NCI-H1436 (cell line): ENCODE measurements around the gene DHX32.

Experiments
- DNase-seq: peaks from one replicate; lab custom pipeline; 2025; lab: John Stamatoyannopoulos, UW

DHX32 gene

DNA sequence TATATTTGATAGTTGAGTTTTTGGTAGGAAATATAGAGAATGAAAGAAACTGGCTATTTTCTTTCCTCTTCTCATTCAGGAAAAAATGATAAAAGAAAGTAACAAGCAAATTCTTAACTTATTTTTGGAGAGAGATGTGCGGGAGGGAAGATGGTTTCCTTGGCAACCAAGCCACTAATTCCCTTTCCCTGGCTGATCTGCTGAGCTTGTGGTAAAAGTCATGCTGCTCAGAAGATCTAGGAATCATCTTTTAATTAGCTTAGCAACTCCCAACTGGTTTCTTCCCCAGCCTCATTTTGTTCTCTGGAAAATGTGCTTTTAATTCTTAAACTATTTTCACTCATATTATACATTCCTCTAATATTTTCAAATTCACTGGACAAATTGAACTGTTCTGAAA lies 69.8 kb downstream of the DHX32 start:
- no peak for DNase-seq

DNA sequence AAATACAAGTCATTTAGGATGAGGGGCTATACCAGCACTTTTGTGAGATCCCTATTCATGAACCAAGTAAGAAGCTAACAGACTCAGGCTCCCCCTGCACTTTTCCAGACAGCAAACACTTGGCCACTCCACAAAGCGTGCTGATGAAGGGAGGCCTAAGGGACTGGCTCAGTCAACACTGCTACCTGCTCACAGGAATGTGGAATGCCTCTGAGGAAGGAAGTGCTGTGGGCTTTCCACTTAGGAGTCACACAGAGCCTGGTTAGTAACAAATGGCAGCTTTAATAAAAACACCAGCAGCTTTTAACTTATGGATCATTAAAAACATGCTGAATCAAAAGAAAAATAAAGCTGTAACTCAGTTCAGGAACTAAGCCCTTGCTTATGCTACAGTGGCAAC lies 73.0 kb downstream of the DHX32 start:
- DNase-seq: no peak

DNA sequence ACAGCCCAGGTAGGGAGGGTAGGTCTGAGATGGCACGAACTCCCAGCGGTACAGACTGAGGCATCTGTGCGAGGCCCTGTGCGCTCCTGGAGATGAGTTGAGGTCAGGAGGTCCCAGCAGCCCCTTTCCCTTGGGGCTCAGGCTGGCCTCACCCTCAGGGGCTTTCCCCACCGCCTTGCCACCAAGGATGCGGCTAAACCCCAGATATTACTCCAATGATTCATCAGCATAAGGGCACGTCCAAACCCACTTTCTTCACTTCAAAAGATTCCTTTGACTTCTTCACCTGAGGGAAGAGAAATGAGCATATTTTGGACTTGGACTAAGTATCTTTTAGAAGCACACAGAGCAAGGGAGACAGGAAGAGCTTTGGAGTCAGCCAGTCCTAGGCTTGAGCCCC lies 78.4 kb downstream of the DHX32 start:
- DNase-seq: no peak

DNA sequence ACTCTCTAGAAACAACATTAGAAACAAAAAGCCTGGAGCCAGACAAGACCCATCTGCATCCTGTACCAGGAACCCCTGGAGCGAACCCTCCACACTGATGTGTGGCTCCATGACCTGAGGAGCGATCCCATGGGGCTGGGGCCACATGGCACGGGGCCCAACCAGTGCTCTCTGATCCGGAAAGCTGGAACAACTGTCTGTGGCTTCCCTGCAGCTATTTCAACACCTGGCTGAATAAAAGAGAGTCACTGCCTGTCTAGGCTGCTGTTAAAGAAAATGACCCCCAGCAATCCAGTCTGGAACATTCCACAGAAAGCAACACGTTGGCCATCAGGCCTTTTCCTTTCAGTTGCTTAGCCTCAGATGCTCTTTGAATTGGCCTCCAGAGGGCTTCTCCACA lies 79.0 kb downstream of the DHX32 start:
- no peak for DNase-seq

DNA sequence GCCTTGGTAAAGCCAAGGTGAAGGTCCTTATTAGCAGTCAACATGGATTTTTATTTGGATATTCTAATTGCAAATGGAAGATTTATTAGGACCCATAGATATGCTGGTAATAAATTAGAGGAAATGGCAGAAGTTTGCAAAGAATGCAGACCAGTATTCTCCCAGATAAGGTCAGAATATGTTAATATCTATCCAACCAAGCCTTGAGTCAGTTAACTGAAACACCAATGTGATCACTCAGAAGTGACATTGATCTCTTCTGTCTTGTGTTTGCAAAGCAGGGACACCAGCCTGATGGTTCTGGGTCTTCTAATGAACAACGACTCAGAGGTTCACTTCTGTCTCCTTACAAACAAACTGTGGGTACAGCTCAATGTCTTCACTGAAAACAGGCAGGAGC lies 79.5 kb downstream of the DHX32 start:
- no peak for DNase-seq

DNA sequence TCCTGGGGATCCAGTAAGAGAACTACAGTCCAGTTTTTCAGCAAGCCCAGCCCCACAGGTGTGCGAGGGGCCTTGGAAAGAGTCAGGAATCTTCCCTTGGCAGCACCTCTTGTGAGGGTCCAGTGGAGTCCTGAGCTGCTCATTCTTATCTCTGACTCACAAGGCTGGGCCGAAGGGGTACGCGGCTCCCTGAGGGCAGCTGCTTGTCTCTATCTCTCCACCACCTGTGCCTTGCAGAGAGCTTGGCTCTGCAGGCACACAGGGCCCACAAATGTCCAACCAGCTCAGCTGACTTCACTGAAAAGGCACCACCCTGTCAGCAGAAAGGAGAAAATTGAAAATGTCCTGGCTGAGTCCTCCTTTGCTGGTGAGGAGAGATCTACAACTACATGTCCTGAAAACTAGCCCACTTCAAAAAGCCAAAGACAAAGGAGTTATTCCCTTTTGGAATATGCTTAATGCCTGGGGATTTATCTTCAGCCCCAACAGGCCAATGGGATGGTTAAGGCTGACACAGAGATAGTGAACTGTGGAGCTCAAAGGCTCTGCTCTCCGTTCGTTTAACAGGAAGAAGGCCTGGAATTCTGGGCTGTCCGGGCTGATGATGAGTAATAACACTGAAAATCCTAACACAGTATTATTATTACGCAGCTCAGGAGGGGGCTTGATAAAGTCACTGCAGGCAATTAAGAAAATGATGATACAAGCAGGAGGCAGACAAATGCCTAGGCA lies 81.5 kb downstream of the DHX32 start:
- DNase-seq: no peak

DNA sequence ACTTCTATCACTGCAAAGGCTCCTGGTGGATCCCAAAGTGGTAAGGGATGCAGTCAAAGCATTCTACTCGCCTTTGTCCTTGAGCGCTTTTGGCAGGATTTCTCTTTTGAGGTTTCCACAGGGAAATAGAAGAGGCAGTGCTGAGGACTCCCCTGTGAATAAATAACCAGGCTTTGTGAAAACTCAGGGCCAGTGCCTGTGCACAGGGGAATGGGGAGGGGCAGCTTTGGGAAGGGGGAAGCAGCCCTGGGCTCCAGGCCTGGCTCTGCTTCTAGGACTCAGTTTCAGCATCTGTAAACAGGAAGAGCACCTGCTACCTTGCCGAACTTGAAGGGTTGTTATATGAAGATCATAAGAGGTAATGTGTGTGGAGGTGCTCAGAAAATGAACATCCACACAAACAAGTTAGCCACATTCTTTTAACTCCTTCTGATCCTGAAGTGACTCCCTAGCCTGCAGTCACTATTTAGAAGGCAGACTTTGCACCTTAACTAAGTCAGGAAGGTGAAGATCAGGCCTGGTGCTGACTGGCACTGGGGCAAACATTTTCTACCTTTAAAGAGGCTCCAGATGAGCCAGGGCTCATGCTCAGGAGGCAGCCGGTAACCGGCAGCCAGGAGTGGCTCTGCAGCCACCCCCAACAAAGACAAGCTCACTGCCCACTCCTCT lies 83.0 kb downstream of the DHX32 start:
- no peak for DNase-seq

DNA sequence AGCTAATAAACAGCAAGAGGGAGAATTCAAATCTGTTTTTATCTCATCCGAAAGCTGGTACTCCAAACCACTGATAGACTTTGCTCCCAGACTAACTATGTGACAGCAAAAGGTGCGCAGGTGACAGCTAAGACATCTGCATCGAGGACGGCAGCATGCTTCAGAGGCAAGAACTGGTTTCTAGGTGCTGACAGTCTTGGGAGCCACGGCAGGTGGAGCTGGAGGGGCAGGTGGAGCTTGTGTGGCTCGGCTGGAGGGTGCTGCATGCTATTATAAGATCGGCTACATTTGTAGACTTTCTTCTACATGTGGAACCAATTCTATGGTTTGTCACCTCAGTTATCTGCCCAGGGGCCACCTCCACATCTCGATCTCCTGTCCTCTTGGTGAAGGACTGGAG lies 83.7 kb downstream of the DHX32 start:
- no peak for DNase-seq

DNA sequence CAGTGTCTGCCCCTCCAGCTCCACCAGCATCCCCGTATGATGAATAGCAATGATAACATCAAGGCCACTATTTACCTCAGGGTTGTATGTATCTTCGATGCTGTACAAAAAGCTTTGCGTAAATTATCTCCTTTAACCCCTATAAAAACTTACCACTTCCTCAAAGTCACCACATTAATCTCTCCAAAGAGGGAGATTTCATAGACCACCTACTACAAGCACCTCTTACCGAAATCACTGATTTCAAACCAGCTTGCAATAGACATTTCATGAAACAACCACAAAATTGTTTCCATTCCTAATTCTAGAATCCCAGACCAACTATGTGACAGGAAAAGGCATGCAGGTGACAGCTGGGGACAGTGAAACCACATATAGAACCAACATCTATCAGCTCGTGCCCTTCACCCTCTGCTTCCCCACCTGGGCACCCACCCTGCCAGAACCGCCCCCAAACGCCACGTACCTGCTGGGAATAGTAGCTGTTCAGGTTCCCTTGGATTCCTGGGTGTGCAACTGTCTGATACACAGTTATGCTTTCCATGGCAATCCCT lies 85.4 kb downstream of the DHX32 start:
- DNase-seq: no peak

DNA sequence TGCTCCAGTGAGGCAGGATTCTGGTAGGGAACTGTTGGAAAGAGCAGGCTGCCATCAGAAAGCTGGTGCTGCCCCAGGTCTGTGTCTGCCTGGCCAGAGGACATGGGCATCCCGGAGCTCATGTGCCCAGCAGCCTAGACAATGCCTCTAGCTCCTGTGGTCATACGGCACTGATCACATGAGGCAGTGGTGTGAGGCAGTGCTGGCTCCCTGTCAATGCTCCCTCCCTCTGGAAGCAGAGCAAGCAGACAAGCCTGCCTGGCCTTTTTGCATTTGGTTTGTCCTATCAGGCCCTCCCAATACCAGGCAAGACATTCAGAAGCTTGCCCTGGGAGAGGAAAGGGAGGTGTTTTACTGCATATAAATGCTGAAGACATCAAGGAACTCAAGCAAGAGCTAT lies 86.0 kb downstream of the DHX32 start:
- DNase-seq: no peak

DNA sequence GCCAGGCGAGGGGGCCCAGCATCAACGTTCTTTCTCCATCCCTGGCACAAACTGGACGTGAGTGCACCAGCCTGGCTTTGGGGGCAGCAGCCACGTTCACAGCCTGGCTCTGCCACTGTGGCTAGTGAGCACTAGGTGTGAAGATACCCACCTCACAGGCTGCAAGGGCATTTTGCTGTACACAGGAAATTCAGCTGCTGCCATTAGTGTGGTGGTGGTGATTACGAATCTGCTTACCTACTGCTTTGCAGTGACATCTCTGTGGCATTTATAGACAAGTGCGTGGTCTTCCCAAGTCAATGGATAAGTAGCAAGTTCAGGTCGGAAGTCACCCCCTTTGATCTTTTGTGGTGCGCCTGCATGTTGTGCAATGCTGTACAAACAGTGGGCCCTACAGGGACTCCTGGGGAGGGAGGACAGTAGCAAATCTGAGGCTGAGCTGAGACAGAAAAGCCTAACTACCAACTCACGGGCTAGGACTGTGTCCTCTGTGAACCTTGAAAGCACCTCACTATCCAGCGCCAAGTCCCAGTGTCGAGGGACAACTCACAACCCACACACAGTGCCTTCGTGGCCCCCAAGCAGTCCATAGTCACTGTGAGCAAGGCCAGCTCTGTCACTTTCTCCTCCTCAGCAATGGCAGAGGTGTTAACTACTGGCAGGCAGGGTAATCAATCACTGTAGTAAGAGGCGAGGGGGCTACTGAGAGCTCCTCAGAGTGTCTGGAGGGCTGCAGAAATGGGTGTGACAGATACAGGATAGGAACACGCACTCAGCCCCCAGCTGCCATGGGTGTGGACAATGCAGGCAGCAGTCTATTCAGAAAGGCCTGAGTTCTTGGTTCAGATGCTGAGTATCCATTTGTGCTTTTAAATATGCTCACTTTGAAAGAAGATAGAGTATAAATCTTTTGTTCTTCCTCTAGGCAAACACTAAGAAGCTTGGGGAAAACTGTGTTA lies 88.5 kb downstream of the DHX32 start:
- DNase-seq: no peak

DNA sequence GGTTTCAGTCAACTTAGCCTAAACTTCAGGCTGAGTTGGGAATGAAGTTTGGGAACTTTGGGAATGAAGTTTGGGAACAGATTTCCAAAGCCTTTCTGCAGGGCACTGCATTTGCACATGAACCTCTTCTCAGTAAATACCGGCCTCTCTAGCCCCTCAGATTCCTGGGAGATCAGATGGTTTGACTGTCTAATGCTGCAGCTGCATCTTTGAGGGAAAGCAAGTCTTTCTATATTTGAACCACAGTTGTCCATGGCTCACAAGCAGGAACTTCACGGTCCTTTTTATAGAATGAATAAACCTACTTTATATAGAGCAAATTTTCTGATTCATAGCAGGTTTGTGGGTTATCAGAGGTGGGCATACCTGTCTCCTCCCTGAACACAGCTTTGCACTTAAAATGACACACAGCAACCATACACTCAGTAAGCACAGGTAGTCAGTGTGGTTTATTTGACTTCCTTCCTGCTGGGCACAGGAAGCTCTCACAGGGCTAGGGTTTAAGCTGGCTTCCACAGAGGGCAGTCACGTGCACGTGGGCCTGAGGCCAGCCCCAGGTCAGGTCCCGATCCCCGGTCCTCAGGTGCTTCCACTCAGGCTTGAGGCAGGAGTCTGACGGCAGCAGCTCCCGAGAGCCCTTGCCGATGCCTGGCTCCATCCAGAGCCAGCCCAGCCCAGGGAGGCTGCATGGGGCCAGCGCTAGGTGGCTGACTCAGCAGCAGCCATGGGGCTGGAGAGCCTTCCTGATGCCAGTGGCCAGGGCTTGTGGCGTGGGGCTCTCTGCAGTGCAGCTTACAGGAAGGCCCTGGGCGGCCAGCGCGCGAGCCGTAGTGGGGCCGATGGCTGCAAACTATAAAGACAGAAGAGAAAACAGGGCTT lies 92.7 kb downstream of the DHX32 start:
- no peak for DNase-seq
